Measurements from ENCODE around the gene BMPER.

DNA sequence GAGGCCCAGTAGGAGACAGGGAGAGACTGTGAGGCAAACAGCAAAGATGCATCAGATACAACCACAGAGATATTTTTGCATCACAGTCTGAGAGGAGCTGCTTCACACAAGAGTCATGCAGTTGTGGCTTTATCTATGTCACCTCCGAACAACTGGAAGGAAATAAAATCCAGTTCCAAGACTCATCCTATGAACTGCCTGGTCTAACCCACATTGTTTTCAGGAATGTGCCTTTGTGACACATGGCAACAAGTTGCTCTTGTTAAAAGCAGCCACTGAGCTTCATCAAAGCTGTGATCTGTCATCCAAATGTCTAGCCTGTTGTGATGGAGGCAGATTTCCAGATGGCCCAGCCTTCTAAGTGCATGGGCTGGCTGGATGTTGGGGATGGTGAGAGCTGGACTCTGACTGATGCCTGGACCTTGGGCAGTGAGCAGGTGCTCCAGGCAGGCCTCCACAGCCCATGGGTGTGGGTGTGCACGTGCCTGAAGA is 255.0 kb downstream of the BMPER start:
- TF ChIP-seq POLR2AphosphoS5 (IDR thresholded peaks at IDR 0.05; ENCODE audit: insufficient read depth in 1 of 2, low read depth in 1 of 2): no peak
- TF ChIP-seq, protein P1, sequence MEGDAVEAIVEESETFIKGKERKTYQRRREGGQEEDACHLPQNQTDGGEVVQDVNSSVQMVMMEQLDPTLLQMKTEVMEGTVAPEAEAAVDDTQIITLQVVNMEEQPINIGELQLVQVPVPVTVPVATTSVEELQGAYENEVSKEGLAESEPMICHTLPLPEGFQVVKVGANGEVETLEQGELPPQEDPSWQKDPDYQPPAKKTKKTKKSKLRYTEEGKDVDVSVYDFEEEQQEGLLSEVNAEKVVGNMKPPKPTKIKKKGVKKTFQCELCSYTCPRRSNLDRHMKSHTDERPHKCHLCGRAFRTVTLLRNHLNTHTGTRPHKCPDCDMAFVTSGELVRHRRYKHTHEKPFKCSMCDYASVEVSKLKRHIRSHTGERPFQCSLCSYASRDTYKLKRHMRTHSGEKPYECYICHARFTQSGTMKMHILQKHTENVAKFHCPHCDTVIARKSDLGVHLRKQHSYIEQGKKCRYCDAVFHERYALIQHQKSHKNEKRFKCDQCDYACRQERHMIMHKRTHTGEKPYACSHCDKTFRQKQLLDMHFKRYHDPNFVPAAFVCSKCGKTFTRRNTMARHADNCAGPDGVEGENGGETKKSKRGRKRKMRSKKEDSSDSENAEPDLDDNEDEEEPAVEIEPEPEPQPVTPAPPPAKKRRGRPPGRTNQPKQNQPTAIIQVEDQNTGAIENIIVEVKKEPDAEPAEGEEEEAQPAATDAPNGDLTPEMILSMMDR (IDR thresholded peaks at IDR 0.05): no peak
- no peak for TF ChIP-seq POLR2A (IDR thresholded peaks at IDR 0.05)

Measured in vagina (tissue), 2 donors.